Loucy (cell line): ENCODE results near the gene CDH4.
"Not testable (repeated sequence)": the region's sequence is repeated elsewhere in the genome, so short reads cannot be mapped to it uniquely, and the experiment has no call there.

ENCODE experiments used
- H2AFZ ChIP-seq: fragments of 200-600 bp; sonication (generic); 2 replicates; pipeline ENCODE4 v1.6.0; 2016; ENCODE audit warnings: antibody characterized with exemption, mild to moderate bottlenecking, low read length, moderate library complexity
- H3F3A ChIP-seq: fragments of 200-600 bp; 2 replicates; pipeline ENCODE4 v1.6.0; 2016; ENCODE audit warnings: antibody characterized with exemption, low read depth, mild to moderate bottlenecking
- H3K27me3 ChIP-seq: fragments of 200-600 bp; sonication (generic); 2 replicates; pipeline ENCODE4 v1.6.1; 2014; ENCODE audit warnings: low read length, mild to moderate bottlenecking; ENCODE audit not compliant: insufficient read depth, poor library complexity, severe bottlenecking
- H3K36me3 ChIP-seq: fragments of 200-600 bp; sonication (generic); 2 replicates; pipeline ENCODE4 v1.6.1; 2016; ENCODE audit warnings: low read length; ENCODE audit not compliant: insufficient read depth
- H3K4me1 ChIP-seq: fragments of 200-600 bp; sonication (generic); 2 replicates; pipeline ENCODE4 v1.5.1; 2014; ENCODE audit warnings: low read length, mild to moderate bottlenecking; ENCODE audit not compliant: insufficient read depth, poor library complexity, severe bottlenecking
- H3K4me2 ChIP-seq: fragments of 200-600 bp; sonication (generic); 2 replicates; pipeline ENCODE4 v1.6.0; 2014; ENCODE audit warnings: antibody characterized with exemption, low read length, low read depth, mild to moderate bottlenecking; ENCODE audit not compliant: poor library complexity, severe bottlenecking
- H3K4me3 ChIP-seq: fragments of 200-600 bp; sonication (generic); 2 replicates; pipeline ENCODE4 v1.5.1; 2014; ENCODE audit warnings: low read length, mild to moderate bottlenecking, mixed read lengths; ENCODE audit not compliant: poor library complexity, severe bottlenecking
- H3K79me2 ChIP-seq: fragments of 200-600 bp; sonication (generic); 2 replicates; pipeline ENCODE4 v1.6.1; 2014; ENCODE audit warnings: low read length; ENCODE audit not compliant: insufficient read depth
- H3K9ac ChIP-seq: fragments of 200-600 bp; sonication (generic); 2 replicates; pipeline ENCODE4 v1.6.0; 2014; ENCODE audit warnings: mild to moderate bottlenecking, low read depth, low read length, moderate library complexity; ENCODE audit not compliant: poor library complexity, severe bottlenecking
- H3K9me2 ChIP-seq: fragments of 200-600 bp; sonication (generic); replicated peaks from 2 replicates; pipeline ENCODE4 v1.6.1; 2016; ENCODE audit warnings: low read depth, low read length, mixed read lengths
- H3K9me3 ChIP-seq: fragments of 200-600 bp; sonication (generic); 2 replicates; pipeline ENCODE4 v1.6.1; 2014; ENCODE audit warnings: mild to moderate bottlenecking, antibody characterized with exemption, low read length, low read depth; ENCODE audit not compliant: insufficient read depth
- H4K20me1 ChIP-seq: fragments of 200-600 bp; sonication (generic); 2 replicates; pipeline ENCODE4 v1.6.0; 2014; ENCODE audit warnings: antibody characterized with exemption, low read length, mild to moderate bottlenecking; ENCODE audit not compliant: insufficient read depth, poor library complexity, severe bottlenecking
- CTCF ChIP-seq: fragments of 200-600 bp; sonication (generic); conservative IDR thresholded peaks from 2 replicates; pipeline ENCODE4 v1.5.1; 2014; ENCODE audit warnings: mild to moderate bottlenecking, antibody characterized with exemption, low read length
- EZH2phosphoT487 ChIP-seq: fragments of 200-600 bp; IDR thresholded peaks from 2 replicates; pipeline ENCODE4 v1.6.1; 2018; ENCODE audit warnings: antibody characterized with exemption, mild to moderate bottlenecking, moderate library complexity, borderline replicate concordance

The CDH4 gene

GRCh38 chr20:61941721-61942405 is 689.8 kb downstream of the CDH4 start:
- Histone ChIP-seq H3K9me2 (no peaks in the 10 kb centered on the region), H3K4me3 (no peak overlapping the region), H3K9ac (no peak overlapping the region), H3K9me3 (no peaks in the 10 kb centered on the region), H3K36me3 (no peaks in the 10 kb centered on the region), H3K27me3 (no peaks in the 10 kb centered on the region), H3K4me2 (no peak overlapping the region), H3K4me1 (no peaks in the 10 kb centered on the region), H4K20me1 (no peaks in the 10 kb centered on the region), H3F3A (no peaks in the 10 kb centered on the region), H2AFZ (no peak overlapping the region), H3K79me2 (no peaks in the 10 kb centered on the region)
- TF ChIP-seq EZH2phosphoT487, result no peak
- TF ChIP-seq CTCF, result no peak

GRCh38 chr20:61942526-61942925 is 690.5 kb downstream of the CDH4 start:
- H3F3A ChIP-seq, result no peaks in the 10 kb centered on the region
- H2AFZ ChIP-seq, result no peak overlapping the region
- no peak overlapping the region for H3K4me3 ChIP-seq
- no peak for TF ChIP-seq CTCF
- no peaks in the 10 kb centered on the region for H3K36me3 ChIP-seq
- no peaks in the 10 kb centered on the region for H3K9me3 ChIP-seq
- no peak overlapping the region for H3K4me2 ChIP-seq
- no peak overlapping the region for H3K9ac ChIP-seq
- no peaks in the 10 kb centered on the region for H3K27me3 ChIP-seq
- H3K79me2 ChIP-seq, result no peaks in the 10 kb centered on the region
- no peaks in the 10 kb centered on the region for H3K9me2 ChIP-seq
- H4K20me1 ChIP-seq, result no peaks in the 10 kb centered on the region
- H3K4me1 ChIP-seq, result no peaks in the 10 kb centered on the region

DNA sequence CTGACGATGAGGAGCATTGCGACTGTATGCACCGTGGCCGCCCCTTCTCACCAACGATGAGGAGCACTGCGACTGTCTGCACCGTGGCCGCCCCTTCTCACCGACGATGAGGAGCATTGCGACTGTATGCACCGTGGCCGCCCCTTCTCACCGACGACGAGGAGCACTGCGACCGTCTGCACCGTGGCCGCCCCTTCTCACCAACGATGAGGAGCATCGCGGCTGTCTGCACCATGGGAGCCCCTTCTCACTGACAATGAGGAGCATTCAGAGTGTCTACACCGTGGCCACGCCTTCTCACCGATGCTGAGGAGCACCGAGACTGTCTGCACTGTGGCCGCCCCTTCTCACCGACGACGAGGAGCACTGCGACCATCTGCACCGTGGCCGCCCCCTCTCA is 692.9 kb downstream of the CDH4 start:
- not testable (repeated sequence) for H2AFZ ChIP-seq, H3K36me3 ChIP-seq, H3K27me3 ChIP-seq, H3K79me2 ChIP-seq, H3K4me3 ChIP-seq, H4K20me1 ChIP-seq, H3K4me1 ChIP-seq, H3K9me3 ChIP-seq, H3F3A ChIP-seq, H3K4me2 ChIP-seq, H3K9me2 ChIP-seq, H3K9ac ChIP-seq

DNA sequence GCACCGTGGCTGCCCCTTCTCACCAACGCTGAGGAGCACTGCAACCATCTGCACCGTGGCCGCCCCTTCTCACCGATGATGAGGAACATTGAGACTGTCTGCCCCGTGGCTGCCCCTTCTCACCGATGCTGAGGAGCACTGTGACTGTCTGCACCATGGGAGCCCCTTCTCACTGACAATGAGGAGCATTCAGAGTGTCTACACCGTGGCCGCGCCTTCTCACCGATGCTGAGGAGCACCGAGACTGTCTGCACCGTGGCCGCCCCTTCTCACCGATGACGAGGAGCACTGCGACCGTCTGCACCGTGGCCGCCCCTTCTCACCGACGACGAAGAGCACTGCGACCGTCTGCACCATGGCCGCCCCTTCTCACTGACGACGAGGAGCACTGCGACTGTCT is 693.4 kb downstream of the CDH4 start:
- H3K27me3 ChIP-seq, H3K79me2 ChIP-seq, H3K9me2 ChIP-seq, H3F3A ChIP-seq, H3K4me1 ChIP-seq, H2AFZ ChIP-seq, H3K9me3 ChIP-seq, H3K9ac ChIP-seq, H4K20me1 ChIP-seq, H3K36me3 ChIP-seq, H3K4me2 ChIP-seq, H3K4me3 ChIP-seq: not testable (repeated sequence)

DNA sequence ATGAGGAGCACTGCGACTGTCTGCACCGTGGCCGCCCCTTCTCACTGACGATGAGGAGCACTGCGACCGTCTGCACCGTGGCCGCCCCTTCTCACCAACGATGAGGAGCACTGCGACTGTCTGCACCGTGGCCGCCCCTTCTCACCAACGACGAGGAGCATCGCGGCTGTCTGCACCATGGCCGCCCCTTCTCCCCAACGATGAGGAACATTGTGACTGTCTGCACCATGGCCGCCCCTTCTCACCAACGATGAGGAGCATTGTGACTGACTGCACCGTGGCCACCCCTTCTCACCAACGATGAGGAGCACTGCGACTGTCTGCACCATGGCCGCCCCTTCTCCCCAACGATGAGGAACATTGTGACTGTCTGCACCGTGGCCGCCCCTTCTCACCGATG is 696.0 kb downstream of the CDH4 start:
- not testable (repeated sequence) for H3K9me2 ChIP-seq, H2AFZ ChIP-seq, H3K9ac ChIP-seq, H3F3A ChIP-seq, H3K4me3 ChIP-seq, H3K4me2 ChIP-seq, H3K27me3 ChIP-seq, H3K79me2 ChIP-seq, H3K4me1 ChIP-seq, H3K36me3 ChIP-seq, H3K9me3 ChIP-seq, H4K20me1 ChIP-seq
